ENCODE measurements around the gene CLNK. TPM values are rescaled to one million over a fixed set of nuclear protein-coding genes. Genes with fewer than 3 reads are reported as not detected.

Gene CLNK
- total and polyA plus RNA-seq, 8 donors, result 0.08 to 2.7 (median 0.72) TPM; not detected in 4

- Histone ChIP-seq H3K9me3 (no peaks in the 10 kb centered on the region), H3K27me3 (no peaks in the 10 kb centered on the region), H3K4me1 (peaks cover 0 to 13% (median 7%) of the 10 kb centered on the region in 4 donors), H3K36me3 (no peaks in the 10 kb centered on the region), H3K27ac (no peak overlapping the region), H3K4me3 (no peak overlapping the region)
- 46 to 48% (median 47%) methylated on average over 3 of the region's 3 CpGs for WGBS, 5 donors
- TF ChIP-seq POLR2AphosphoS5 (IDR thresholded peaks at IDR 0.05), result no peak
- TF ChIP-seq CTCF (IDR thresholded peaks at IDR 0.05), result peak in 5 of 7 experiments; percentile 68 to 87 (median 75)
- no peak for TF ChIP-seq POLR2A (IDR thresholded peaks at IDR 0.05)
- intact Hi-C loops (cut with DNase I; ENCODE audit: low total_unique reads), result no loop called here
- DNase-seq, result peak; percentile 59 to 80
Observed at GRCh38 chr4:10582059-10582686, 102.4 kb downstream of the CLNK start.

GRCh38 chr4:10581022-10581421 lies 103.5 kb downstream of the CLNK start:
- H3K4me1 ChIP-seq, result peaks cover 0 to 13% (median 7%) of the 10 kb centered on the region in 4 donors
- H3K27ac ChIP-seq, result no peak overlapping the region
- WGBS, 5 donors, result 83 to 95% (median 88%) methylated on average over 3 of the region's 3 CpGs
- no peak overlapping the region for H3K4me3 ChIP-seq
- intact Hi-C loops (cut with DNase I; ENCODE audit: low total_unique reads), result no loop called here
- no peaks in the 10 kb centered on the region for H3K36me3 ChIP-seq
- no peaks in the 10 kb centered on the region for H3K27me3 ChIP-seq
- TF ChIP-seq POLR2A (IDR thresholded peaks at IDR 0.05), result no peak
- TF ChIP-seq CTCF (IDR thresholded peaks at IDR 0.05), result no peak
- TF ChIP-seq EP300 (IDR thresholded peaks at IDR 0.05), result no peak
- TF ChIP-seq POLR2AphosphoS5 (IDR thresholded peaks at IDR 0.05), result no peak
- no peaks in the 10 kb centered on the region for H3K9me3 ChIP-seq
- DNase-seq, result no peak

GRCh38 chr4:10579648-10580047 lies 104.9 kb downstream of the CLNK start:
- intact Hi-C loops (cut with DNase I; ENCODE audit: low total_unique reads), result loop anchor here (10.0 kb wide), 1 partner anchor 135 kb away; no protein-coding TSS in a partner anchor
- H3K4me1 ChIP-seq, result peaks cover 0 to 13% (median 7%) of the 10 kb centered on the region in 4 donors
- 65 to 86% (median 81%) methylated on average over 1 of the region's 1 CpG for WGBS, 5 donors
- H3K27ac ChIP-seq, result no peak overlapping the region
- H3K36me3 ChIP-seq, result no peaks in the 10 kb centered on the region
- no peaks in the 10 kb centered on the region for H3K9me3 ChIP-seq
- H3K4me3 ChIP-seq, result no peak overlapping the region
- TF ChIP-seq CTCF (IDR thresholded peaks at IDR 0.05) (no peak), POLR2AphosphoS5 (IDR thresholded peaks at IDR 0.05) (no peak), EP300 (IDR thresholded peaks at IDR 0.05) (no peak), POLR2A (IDR thresholded peaks at IDR 0.05) (no peak)
- H3K27me3 ChIP-seq, result no peaks in the 10 kb centered on the region
- DNase-seq, result no peak

GRCh38 chr4:10577508-10578426 lies 106.8 kb downstream of the CLNK start:
- no peak for TF ChIP-seq EP300 (IDR thresholded peaks at IDR 0.05)
- TF ChIP-seq CTCF (IDR thresholded peaks at IDR 0.05), result no peak
- TF ChIP-seq POLR2A (IDR thresholded peaks at IDR 0.05), result no peak
- TF ChIP-seq POLR2AphosphoS5 (IDR thresholded peaks at IDR 0.05), result no peak
- intact Hi-C loops (cut with DNase I; ENCODE audit: low total_unique reads), result loop anchor here (10.0 kb wide), 1 partner anchor 137 kb away; no protein-coding TSS in a partner anchor
- WGBS, 5 donors, result 28 to 43% (median 32%) methylated on average over 11 of the region's 11 CpGs
- no peaks in the 10 kb centered on the region for H3K27me3 ChIP-seq
- no peaks in the 10 kb centered on the region for H3K4me1 ChIP-seq
- H3K9me3 ChIP-seq, result no peaks in the 10 kb centered on the region
- no peak overlapping the region for H3K27ac ChIP-seq
- no peaks in the 10 kb centered on the region for H3K36me3 ChIP-seq
- peak in 1 of 2 donors; percentile 20 for DNase-seq
- no peak overlapping the region for H3K4me3 ChIP-seq
